NCI-H128 (cell line): ENCODE data around the gene ARID1A.
"Not testable (repeated sequence)": the region's sequence is repeated elsewhere in the genome, so short reads cannot be mapped to it uniquely, and the experiment has no call there.

Experiments
- DNase-seq: peaks from one replicate; lab custom pipeline; 2025; ENCODE audit not compliant: unreplicated experiment; lab: John Stamatoyannopoulos, UW

The ARID1A gene

DNA sequence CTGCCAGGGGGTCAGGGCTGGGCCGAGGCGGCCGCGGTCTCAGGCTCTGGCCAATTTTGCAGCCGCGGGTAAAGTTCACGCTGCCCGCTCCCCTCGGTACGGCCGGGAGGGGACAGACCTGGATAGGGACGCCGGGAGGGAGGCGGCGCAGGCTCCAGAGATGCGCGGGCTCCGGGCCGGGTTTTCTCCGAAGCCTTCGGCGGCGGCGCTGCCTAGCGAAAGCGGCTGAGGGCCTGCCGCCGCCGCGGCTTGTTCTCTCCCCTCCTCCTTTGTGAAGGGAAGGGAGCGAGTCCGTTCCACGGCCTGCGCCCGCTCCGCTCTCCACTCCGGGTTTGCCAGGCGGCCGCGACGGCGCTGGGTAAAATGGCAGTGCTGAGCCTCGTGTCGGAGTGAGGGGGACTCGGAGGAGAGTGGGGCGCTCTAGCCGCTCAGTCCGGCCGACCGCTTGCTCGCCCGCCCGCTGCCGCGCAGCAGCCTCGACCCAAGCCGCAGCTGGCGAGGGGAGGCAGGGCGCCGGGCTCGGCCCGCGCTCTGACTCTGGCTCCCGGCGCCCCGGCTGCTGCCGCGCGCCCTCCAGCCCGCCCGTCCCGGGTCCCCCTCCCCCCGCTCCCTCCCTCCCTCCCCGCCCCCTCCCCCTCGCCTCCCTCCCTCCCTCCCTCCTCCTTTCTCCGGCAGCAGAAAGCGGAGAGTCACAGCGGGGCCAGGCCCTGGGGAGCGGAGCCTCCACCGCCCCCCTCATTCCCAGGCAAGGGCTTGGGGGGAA lies at the start of gene ARID1A:
Gene ARID1A, plus strand, starts transcription at position 660 of the 763 bp plus-strand sequence. CDS start 389 bp downstream, outside the sequence.
- DNase-seq = peak; percentile 97

DNA sequence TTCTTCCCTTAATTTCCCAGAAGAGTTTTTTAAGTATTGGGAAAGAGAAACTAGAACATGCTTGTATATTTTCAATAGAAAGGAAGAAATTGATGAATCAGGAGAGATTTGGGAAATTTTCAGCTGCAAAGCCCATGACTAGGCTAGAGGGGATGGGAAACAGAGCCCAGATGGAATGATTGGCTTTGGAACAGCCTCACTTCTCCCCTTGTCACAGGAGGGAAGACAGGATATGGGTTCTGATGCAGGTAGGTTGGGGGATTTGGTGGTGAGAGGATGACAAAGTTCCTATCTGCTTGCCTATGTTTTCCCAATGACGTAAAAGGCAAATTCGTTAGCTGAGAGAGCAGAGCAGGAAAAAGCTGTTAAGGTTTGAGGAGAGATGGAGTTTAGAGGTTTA lies 31.0 kb upstream of the ARID1A start:
- no peak for DNase-seq

DNA sequence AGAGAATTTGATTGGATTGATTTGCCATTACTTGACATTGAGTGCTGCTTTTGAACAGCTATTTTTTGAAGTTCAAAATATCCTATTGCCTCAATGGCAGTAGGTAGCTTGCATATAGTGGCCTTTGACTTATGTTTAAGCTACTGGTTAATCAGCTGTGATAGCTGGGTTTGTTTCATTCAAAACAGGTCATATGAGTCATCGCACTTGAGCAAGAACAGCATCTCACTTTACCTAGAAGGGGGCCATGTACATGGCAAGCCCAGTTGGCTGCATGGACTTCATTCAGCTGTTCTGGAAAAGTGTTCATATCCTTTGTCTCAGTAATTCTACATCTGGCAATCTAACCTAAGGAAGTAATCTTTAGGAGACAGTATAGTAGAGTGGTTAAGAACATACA lies 29.0 kb upstream of the ARID1A start:
- DNase-seq = no peak

DNA sequence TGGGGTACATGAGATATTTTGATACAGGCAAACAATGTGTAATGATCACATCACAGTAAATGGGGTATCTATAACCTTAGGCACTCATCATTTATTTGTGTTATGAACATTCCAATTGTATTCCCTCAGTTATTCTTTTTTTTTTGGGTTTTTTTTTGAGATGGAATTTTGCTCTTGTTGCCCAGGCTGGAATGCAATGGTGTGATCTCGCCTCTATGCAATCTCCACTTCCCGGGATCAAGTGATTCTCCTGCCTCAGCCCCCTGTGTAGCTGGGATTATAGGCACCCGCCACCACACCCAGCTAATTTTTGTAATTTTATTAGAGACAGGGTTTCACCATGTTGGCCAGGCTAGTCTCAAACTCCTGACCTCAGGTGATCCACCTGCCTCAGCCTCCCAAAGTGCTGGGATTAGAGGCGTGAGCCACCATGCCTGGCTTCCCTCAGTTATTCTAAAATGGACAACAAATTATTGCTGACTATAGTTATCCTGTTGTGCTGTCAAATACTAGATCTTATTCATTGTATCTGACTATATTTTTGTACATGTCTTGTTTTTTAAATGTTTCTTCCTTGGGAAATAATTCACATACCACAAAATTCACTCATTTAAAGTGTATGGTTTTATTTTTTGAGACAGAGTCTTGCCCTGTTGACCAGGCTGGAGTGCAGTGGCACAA lies 27.6 kb upstream of the ARID1A start:
- DNase-seq = not testable (repeated sequence)

DNA sequence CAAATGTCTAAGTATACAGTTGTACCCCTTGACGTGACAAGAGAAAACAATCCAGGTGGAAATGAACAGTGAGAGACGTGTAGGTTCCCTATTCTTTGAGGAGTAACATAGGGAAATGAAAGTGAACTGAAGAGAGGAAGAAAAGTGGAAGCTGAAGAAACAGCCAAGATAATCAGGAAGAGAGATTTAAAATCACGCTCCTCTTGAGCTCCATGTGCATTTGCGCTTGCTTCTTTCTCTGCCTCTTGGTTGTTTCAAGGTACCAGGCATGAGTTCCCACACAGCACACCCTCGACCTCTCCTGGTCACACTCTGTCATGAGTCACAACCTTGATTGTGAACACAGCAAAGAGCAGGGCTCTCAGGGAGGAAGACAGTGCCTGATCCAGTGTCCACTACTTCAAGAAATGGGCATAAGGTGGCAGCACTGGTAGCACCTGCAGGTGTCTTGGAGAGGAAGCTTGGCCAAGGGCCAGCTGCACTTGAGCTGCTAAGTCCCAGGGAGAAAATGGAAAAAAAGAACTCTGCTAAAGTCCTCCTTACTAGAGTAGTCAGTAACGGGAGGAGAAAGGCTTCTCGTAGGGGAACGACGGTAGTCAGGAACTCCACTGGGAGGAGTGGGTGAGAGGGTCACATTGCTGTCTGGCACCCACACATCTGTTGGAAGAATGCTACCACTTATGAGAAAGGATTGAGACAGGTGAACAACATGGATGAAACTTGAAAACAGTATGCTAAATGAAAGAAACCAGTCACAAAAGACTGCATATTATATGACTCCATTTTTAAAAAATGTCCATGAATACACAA lies 18.3 kb upstream of the ARID1A start:
- peak; percentile 84 for DNase-seq

DNA sequence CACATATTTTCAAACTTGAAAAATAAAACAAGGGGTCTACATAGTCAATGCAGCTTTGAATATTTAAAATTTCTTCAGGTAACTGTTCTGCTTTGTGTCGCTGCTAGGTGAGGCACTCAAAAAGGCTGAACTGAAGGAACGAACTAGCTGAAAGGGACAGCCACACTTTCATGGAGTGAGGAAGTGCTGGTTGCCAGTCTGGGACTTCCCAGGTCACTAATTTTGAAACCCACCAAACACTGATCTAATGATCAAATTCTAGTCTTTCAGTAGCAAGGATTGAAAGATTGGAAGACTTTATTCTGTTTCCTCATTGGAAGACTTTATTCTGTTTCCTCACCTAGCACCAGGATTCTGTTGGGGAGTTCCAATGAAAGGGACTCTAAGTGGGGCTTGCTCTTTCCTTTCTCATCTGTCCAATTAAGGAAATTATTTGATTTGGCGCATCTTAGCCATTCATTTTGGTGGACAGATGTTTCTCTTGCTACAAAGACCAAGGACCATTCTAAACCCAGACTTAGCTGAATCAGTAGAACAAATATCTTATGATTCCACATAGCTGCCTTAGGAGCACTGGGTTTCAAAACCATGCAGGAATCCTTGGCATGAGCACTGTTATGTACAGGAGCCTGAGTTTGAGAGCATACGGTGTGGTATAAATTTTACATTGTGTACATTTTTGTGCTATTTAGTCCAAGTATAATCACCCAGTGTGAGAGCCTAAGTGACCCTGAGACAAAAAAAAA lies 10.9 kb upstream of the ARID1A start:
- no peak for DNase-seq

DNA sequence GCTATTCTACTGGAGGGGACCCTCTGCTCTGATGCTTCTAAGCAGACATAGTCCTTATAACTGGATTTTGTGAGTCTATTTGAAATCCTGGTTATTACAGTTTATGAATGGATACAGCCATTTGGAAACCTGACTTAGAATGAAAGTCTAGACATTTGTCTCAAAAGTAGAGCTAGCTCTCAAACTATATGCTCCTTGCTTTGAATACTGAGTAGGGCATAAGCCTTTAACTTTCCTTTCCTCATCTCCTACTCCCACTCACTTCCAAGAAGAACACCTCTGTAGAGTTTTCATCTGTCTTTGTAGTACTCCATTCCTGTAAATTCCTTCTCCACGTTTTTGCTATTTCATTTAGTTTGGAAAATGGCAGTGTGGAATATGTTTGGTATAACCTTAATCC lies 9.0 kb upstream of the ARID1A start:
- no peak for DNase-seq

DNA sequence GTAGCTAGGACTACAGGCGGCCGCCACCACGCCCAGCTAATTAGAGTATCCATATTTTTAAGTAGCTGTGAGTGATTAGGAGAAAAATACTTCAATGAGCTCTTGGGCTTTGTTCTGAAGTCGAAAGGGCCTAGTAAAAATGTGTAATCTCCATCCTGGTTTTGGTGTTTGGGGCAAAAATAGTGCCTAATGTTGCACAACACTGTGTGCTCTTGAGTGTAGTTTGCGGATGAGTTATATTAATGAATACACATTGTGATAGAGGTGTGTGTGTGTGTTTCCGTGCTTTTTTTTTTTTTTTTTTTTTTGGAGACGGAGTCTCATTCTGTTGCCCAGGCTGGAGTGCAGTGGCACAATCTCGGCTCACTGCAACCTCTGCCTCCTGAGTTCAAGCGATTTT lies 6.3 kb upstream of the ARID1A start:
- no peak for DNase-seq

DNA sequence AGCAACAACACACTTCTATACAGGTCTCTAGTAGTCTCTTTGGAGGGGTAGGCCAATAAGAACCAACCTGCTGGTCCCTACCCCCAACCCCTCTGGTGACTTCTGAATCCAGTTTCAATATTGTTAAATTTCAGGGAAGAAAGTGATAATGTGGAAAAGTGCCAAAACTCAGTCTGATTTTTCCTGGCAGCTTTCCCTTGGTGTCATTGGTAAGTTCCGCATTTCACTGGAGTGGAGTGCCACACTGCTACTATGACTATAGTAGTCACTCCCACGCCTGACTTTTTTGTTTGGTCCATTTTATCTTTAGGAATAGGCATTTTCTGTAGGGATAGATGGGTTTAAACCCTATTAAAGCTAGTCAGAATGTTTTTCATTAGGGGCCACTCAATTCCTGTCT lies 5.7 kb upstream of the ARID1A start:
- no peak for DNase-seq

DNA sequence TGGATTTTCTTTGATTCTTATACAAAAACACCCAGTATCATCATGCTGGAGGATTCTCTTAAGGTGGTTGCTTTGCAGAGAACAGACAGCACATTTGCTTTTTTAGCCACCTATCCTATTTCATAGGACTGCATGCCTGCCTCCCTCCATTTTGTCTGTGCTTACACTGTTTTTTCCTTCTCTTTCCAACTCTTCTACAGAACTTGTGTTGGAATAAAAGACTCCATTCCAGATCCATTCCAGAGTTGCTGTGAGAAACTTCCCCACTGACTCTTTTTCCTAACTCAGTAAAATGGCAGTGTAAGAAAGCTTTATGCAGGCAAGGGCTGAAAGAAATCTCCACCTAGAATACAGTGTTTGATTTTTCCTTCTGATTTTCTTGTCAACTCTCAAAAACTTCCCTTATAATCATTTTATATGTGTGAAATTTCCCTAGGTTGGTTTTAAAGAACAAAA lies 5.2 kb upstream of the ARID1A start:
- DNase-seq = no peak

DNA sequence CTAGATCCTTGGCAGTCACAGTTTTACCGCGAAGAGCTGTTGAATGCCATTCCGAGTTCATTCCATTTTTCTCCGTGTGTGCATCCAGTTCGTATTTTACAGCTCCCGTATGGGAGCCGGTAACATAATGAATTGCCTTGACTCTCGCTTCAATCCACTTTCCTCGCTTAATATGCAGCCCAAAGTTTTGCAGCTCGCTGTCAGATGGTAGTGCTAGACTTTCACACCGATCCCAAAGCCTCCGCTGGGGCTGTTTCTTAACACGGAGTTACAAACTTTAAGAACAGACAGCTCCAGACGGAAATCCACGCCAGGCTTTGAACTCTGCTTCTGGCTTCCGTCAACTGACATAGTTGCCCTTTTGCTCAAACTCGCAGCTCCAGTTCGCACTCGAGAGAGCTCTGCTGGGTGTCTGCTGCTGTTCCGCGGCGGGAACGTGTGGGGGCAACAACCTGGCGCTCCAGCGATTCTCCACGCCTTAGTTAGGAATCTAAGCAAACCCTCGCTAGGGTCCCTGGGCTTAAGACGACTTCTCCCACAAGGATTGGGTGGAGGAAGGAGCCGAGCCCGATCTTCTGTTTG lies 3.5 kb upstream of the ARID1A start:
- DNase-seq = peak; percentile 98

DNA sequence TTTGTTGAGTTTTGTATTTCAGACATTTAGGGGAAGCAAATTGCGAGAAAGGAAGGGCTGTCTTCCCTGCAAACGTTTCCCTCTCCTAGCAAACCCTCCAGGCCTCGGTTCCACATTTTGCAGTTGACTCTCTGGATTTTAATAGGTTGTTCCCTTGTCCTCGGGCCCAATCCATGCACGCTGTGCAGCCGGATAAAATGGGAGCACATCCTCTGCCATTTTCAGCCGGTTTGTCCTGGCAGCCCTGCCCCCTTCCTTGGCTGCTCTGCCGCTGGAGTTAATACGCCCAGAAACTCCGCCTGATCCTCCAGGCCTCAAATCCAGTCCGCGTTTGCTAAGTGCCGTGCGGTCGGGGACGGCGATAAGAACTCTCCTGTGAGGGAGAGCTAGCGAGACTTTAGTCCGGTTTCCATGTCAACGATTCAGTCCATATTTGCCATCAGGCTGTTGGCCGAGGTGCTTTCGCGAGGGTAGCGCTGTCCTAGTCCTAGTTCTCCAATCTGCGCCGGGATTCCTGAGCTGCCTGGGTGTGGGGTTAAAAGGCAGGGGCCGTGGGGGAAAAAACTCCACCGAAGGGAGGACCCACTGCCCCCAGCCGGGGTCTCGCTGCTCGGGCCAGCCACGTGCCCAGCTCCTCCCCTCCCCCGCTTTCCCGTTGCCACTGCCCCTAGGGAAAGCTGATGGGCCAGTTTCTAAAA lies 2.9 kb upstream of the ARID1A start:
- DNase-seq = peak; percentile 98

DNA sequence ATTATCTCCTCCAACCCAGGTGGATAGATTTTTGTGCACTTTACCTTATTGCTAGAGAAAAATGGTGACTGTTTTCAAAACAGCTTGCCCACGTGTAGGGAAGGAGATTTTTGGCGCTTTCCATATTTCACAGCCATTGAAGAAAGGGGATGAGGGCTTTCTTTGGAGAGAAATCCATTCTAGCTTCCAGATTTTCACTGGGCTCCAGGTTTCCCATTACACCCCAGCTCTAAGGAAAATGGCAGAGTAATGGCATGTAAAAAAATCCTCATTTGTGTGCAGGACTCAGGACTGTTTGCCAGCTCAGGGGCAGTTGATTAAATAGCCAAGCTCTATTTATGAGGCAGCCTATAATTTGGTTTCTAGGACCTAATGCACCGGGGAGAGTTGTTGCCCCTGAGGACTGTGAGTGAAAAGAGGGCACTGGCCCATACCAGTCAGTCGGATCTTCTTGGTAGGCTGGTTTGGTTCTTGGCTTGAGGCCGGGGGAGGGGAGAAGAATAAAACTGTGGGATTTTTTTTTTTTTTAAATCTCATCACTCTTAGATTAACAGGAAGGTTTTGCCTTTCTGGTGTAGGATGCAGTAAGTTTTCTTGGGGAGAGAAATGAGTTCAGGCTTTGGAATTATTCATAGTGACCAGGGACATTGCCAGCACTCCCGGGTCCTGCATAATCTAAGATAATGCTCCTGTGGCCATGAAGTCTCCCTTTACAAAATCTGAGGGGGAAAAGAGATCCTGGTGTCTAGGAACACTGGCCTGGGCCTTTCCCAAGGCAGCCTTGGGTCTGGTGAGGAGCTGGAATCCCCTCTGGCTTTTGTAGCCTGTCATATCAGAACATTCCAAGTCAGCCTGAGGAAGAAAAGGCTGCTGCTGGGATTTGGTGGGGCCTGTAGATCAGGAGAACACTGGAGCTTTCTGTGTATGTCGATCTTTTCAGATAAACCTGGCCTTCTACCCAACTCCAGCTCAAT lies 1.9 kb upstream of the ARID1A start:
- no peak for DNase-seq

DNA sequence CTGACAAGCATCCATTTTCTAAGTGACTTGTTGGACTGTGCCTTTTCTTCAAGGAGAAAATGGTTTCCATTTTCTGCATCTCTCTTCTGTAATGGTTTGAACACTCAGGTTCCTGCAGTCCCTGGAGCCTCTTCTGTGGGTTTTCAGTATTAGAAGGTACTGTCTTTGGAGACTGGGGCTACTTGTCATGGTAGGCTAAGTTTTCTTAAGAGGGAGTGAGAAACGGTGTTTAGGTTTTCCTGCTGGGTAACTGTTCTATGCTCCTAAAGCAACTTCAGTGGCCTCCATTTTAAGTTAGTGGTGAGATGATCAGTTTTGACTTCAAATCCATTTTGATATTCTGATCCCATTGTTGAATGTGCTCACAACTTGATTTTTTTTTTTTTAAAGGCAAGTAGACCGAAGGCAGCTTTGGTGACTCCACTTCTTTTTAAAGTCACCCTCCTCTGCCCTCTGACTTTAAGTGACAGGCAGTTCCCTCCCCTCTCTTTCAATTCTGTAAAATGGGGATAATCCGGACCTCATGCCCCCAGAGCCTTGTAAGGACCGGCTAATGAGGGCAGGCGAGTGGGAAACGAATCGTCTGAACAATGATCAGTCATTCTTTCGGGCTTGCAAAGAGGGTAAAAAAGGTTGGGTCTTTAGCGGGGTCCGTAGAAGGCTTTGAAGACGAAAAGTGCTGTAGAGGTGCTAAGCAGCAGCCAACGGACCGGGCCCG lies 1.0 kb upstream of the ARID1A start:
- no peak for DNase-seq

DNA sequence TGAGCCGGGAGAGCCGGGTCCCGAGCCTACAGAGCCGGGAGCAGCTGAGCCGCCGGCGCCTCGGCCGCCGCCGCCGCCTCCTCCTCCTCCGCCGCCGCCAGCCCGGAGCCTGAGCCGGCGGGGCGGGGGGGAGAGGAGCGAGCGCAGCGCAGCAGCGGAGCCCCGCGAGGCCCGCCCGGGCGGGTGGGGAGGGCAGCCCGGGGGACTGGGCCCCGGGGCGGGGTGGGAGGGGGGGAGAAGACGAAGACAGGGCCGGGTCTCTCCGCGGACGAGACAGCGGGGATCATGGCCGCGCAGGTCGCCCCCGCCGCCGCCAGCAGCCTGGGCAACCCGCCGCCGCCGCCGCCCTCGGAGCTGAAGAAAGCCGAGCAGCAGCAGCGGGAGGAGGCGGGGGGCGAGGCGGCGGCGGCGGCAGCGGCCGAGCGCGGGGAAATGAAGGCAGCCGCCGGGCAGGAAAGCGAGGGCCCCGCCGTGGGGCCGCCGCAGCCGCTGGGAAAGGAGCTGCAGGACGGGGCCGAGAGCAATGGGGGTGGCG lies 371 bp downstream of the ARID1A start:
- DNase-seq = no peak

DNA sequence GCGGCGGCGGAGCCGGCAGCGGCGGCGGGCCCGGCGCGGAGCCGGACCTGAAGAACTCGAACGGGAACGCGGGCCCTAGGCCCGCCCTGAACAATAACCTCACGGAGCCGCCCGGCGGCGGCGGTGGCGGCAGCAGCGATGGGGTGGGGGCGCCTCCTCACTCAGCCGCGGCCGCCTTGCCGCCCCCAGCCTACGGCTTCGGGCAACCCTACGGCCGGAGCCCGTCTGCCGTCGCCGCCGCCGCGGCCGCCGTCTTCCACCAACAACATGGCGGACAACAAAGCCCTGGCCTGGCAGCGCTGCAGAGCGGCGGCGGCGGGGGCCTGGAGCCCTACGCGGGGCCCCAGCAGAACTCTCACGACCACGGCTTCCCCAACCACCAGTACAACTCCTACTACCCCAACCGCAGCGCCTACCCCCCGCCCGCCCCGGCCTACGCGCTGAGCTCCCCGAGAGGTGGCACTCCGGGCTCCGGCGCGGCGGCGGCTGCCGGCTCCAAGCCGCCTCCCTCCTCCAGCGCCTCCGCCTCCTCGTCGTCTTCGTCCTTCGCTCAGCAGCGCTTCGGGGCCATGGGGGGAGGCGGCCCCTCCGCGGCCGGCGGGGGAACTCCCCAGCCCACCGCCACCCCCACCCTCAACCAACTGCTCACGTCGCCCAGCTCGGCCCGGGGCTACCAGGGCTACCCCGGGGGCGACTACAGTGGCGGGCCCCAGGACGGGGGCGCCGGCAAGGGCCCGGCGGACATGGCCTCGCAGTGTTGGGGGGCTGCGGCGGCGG lies 1.0 kb downstream of the ARID1A start:
- DNase-seq = no peak

DNA sequence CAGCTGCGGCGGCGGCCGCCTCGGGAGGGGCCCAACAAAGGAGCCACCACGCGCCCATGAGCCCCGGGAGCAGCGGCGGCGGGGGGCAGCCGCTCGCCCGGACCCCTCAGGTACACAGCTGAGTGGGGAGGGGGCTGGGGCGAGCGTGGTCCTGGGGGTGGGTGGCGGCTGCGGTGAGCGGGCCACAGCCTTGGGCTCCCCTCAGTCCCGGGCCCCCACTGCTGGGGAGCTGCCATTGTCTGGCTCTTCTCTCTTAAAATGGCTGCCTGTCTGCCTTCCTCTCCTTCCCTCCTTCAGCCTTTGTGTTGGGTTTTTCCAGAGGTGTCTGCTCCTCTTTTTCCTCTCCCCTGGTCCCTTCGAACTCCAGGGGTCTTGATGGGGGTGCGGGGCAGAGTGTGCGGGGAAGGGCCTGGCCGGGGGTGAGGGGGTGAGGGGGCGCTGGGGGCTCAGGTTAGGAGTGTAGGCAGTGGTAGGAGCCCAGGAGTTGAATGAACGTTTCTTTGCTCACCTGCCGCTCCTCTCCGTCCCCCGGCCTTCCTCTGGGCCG lies 1.7 kb downstream of the ARID1A start:
- DNase-seq = no peak
